Measurements from ENCODE around the gene ARHGEF12.

- TF ChIP-seq EZH2 (IDR thresholded peaks at IDR 0.05; ENCODE audit: low read length) = no peak
- no peak for TF ChIP-seq CTCF (optimal IDR thresholded peaks at IDR 0.05 in 1 of 3, IDR thresholded peaks at IDR 0.05 in 1 of 3, conservative IDR thresholded peaks at IDR 0.05 in 1 of 3; ENCODE audit: extremely low read depth in 1 of 3, insufficient read depth in 2 of 3, low read length in 3 of 3)
Measured at GRCh38 chr11:120310870-120311269, 25.3 kb upstream of the ARHGEF12 start.
